Gastroesophageal sphincter (tissue), 2 donors: ENCODE results near the gene FAM114A2.

ENCODE experiments used
- EP300 ChIP-seq: sonication (generic); formaldehyde crosslinking; IDR thresholded peaks from one replicate; pipeline ENCODE4 v1.6.1; 2017; ENCODE audit warnings: antibody characterized with exemption, mild to moderate bottlenecking
- POLR2A ChIP-seq, 2 donors: fragments of 450-650 bp; IDR thresholded peaks; one replicate each; pipeline ENCODE4 v1.6.1; 2017; ENCODE audit warnings: antibody characterized with exemption in 2 of 2, mild to moderate bottlenecking in 2 of 2, moderate library complexity in 1 of 2

- TF ChIP-seq POLR2A (IDR thresholded peaks at IDR 0.05) (no peak), EP300 (no peak)
Measured at GRCh38 chr5:154086146-154086545, 47.4 kb upstream of the FAM114A2 start.
